Type B pancreatic cell (in vitro differentiated cells): ENCODE data around the gene SPATA31D4. TPM values are rescaled to one million over a fixed set of nuclear protein-coding genes. Genes with fewer than 3 reads are reported as not detected.

Experiments
- DNase-seq: peaks from one replicate; pipeline ENCODE4 v3.0.0; 2021; ENCODE audit warnings: mixed read lengths; ENCODE audit not compliant: unreplicated experiment; ENCODE audit errors: extremely low spot score
- H3K27ac Mint-ChIP-seq: 2 replicates; pipeline ENCODE4 v1.8.0; 2021; ENCODE audit warnings: mild to moderate bottlenecking, mixed read lengths
- H3K27me3 Mint-ChIP-seq: 2 replicates; pipeline ENCODE4 v1.8.0; 2021; ENCODE audit warnings: mixed read lengths
- H3K36me3 Mint-ChIP-seq: 2 replicates; pipeline ENCODE4 v1.8.0; 2021; ENCODE audit warnings: mixed read lengths
- H3K4me1 Mint-ChIP-seq: one replicate; pipeline ENCODE4 v1.8.0; 2021; ENCODE audit warnings: mixed read lengths; ENCODE audit not compliant: unreplicated experiment
- H3K4me3 Mint-ChIP-seq: 2 replicates; pipeline ENCODE4 v1.8.0; 2021; ENCODE audit warnings: mild to moderate bottlenecking, mixed read lengths
- H3K9me3 Mint-ChIP-seq: 2 replicates; pipeline ENCODE4 v1.8.0; 2021; ENCODE audit warnings: mixed read lengths
- CTCF ChIP-seq: fragments of 200-600 bp; sonication (generic); conservative IDR thresholded peaks from 2 replicates; pipeline ENCODE4 v1.5.0; 2021; ENCODE audit warnings: antibody characterized with exemption, mild to moderate bottlenecking
- total RNA-seq: library from RNA; stranded (reverse); gene quantifications from 2 replicates; pipeline ENCODE4 v1.2.1, GENCODE V29; 2021; ENCODE audit warnings: low replicate concordance

The SPATA31D4 gene
- total RNA-seq, 1 donor from 2014 or later: not detected

- H3K9me3 Mint-ChIP-seq: no peaks in the 10 kb centered on the region
Measured at GRCh38 chr9:81892440-81892839, 35.8 kb upstream of the SPATA31D4 start.

GRCh38 chr9:81893929-81894328 is 34.3 kb upstream of the SPATA31D4 start:
- Mint-ChIP-seq H3K9me3 (no peaks in the 10 kb centered on the region), H3K4me3 (no peak overlapping the region), H3K36me3 (no peaks in the 10 kb centered on the region), H3K27ac (no peak overlapping the region), H3K4me1 (peaks cover 4% of the 10 kb centered on the region), H3K27me3 (no peaks in the 10 kb centered on the region)
- DNase-seq: no peak
- TF ChIP-seq CTCF: no peak

More at GRCh38 chr9:81892440-81892839, 35.8 kb upstream of the SPATA31D4 start:
- Mint-ChIP-seq H3K27ac (no peak overlapping the region), H3K4me1 (peaks cover 4% of the 10 kb centered on the region), H3K27me3 (no peaks in the 10 kb centered on the region), H3K4me3 (no peak overlapping the region), H3K36me3 (no peaks in the 10 kb centered on the region)
- DNase-seq: no peak
- TF ChIP-seq CTCF: no peak

- H3K4me1 Mint-ChIP-seq: peaks cover 4% of the 10 kb centered on the region
- H3K9me3 Mint-ChIP-seq: no peaks in the 10 kb centered on the region
- DNase-seq: no peak
- H3K27ac Mint-ChIP-seq: no peak overlapping the region
- no peaks in the 10 kb centered on the region for H3K36me3 Mint-ChIP-seq
- H3K27me3 Mint-ChIP-seq: no peaks in the 10 kb centered on the region
- H3K4me3 Mint-ChIP-seq: no peak overlapping the region
- TF ChIP-seq CTCF: no peak
Measured at GRCh38 chr9:81894891-81895290, 33.3 kb upstream of the SPATA31D4 start.

GRCh38 chr9:81896070-81896469 is 32.2 kb upstream of the SPATA31D4 start:
- Mint-ChIP-seq H3K27me3 (no peaks in the 10 kb centered on the region), H3K36me3 (no peaks in the 10 kb centered on the region), H3K4me1 (peaks cover 4% of the 10 kb centered on the region), H3K27ac (no peak overlapping the region), H3K4me3 (no peak overlapping the region), H3K9me3 (no peaks in the 10 kb centered on the region)
- no peak for DNase-seq
- no peak for TF ChIP-seq CTCF

- no peaks in the 10 kb centered on the region for H3K36me3 Mint-ChIP-seq
- no peak overlapping the region for H3K27ac Mint-ChIP-seq
- no peak overlapping the region for H3K4me3 Mint-ChIP-seq
- DNase-seq: no peak
- peaks cover 5% of the 10 kb centered on the region for H3K27me3 Mint-ChIP-seq
- no peak for TF ChIP-seq CTCF
- no peaks in the 10 kb centered on the region for H3K9me3 Mint-ChIP-seq
- H3K4me1 Mint-ChIP-seq: peaks cover 11% of the 10 kb centered on the region
Measured at GRCh38 chr9:81898851-81899250, 29.4 kb upstream of the SPATA31D4 start.

- DNase-seq: no peak
- Mint-ChIP-seq H3K27me3 (peaks cover 5% of the 10 kb centered on the region), H3K36me3 (no peaks in the 10 kb centered on the region), H3K4me1 (peaks cover 12% of the 10 kb centered on the region), H3K4me3 (no peak overlapping the region), H3K27ac (no peak overlapping the region), H3K9me3 (peaks cover 15% of the 10 kb centered on the region)
- TF ChIP-seq CTCF: no peak
Measured at GRCh38 chr9:81902196-81902595, 26.0 kb upstream of the SPATA31D4 start.
